ENCODE data around the gene SLC23A2.
"Not testable (repeated sequence)": the region's sequence is repeated elsewhere in the genome, so short reads cannot be mapped to it uniquely, and the experiment has no call there.

SLC23A2 gene

DNA sequence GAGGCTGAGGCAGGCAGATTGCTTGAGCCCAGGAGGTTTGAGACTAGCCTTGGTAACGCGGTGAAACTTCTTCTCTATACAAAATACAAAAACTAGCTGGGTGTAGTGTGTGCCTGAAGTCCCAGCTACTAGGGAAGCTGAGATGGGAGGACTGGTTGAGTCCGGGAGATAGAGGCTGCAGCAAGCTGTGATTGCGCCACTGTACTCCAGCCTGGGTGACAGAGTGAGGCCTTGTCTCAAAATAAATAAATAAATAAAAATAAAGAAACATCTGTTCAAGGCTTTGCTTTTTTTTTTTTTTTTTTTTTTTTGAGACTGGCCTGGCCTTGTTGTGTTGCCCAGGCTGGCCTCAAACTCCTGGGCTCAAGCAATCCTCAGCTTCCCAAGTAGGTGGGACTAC is 23.7 kb upstream of the SLC23A2 start:
- H3K4me3 ChIP-seq (ENCODE audit: low read length), result no peak overlapping the region
- DNase-seq (ENCODE audit: low read depth), result no peak
- TF ChIP-seq, protein P1, sequence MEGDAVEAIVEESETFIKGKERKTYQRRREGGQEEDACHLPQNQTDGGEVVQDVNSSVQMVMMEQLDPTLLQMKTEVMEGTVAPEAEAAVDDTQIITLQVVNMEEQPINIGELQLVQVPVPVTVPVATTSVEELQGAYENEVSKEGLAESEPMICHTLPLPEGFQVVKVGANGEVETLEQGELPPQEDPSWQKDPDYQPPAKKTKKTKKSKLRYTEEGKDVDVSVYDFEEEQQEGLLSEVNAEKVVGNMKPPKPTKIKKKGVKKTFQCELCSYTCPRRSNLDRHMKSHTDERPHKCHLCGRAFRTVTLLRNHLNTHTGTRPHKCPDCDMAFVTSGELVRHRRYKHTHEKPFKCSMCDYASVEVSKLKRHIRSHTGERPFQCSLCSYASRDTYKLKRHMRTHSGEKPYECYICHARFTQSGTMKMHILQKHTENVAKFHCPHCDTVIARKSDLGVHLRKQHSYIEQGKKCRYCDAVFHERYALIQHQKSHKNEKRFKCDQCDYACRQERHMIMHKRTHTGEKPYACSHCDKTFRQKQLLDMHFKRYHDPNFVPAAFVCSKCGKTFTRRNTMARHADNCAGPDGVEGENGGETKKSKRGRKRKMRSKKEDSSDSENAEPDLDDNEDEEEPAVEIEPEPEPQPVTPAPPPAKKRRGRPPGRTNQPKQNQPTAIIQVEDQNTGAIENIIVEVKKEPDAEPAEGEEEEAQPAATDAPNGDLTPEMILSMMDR (conservative IDR thresholded peaks at IDR 0.05; ENCODE audit: low read depth, low read length), result no peak

GRCh38 chr20:5024103-5024502 is 22.8 kb upstream of the SLC23A2 start:
- no peak for DNase-seq (ENCODE audit: low read depth)
- TF ChIP-seq, protein P1 (conservative IDR thresholded peaks at IDR 0.05; ENCODE audit: low read depth, low read length), result no peak
- no peak overlapping the region for H3K4me3 ChIP-seq (ENCODE audit: low read length)

DNA sequence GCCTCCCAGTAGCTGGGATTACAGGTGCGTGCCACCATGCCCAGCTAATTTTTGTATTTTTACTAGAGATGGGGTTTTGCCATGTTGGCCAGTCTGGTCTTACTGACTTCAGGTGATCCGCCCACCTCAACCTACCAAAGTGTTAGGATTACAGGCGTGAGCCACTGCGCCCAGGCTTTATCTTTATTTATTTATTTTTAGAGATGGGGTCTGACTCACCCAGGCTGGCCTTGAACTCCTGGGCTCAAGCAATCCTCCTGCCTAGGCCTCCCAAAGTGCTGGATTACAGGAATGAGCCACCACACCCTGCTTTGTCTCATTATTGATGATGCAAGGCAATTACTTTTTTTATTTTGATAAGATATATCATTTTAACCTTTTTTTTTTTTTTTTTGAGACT is 21.9 kb upstream of the SLC23A2 start:
- DNase-seq (ENCODE audit: low read depth); H3K4me3 ChIP-seq (ENCODE audit: low read length): not testable (repeated sequence)

DNA sequence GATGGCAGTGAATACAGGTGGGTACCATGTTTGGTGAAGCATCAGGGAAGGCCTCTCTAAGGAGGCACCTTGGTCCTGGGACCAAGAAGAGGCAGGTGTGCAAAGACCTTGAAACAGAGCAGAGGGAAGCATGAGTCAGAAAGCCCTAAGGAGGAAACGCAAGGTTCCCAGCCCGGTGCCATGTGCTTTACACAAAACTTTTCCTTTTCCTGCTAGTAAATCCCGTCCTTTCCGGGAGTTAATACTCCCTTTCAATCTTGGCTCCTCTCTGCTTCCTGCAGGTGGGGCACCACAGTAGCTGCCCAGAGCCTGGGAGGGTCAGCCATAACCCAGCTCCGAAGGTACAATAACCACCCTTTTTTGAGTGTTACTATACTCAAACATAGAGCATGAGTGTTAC is 19.4 kb upstream of the SLC23A2 start:
- DNase-seq (ENCODE audit: low read depth), result no peak
- TF ChIP-seq, protein P1 (conservative IDR thresholded peaks at IDR 0.05; ENCODE audit: low read depth, low read length), result no peak
- H3K4me3 ChIP-seq (ENCODE audit: low read length), result no peak overlapping the region

- TF ChIP-seq, protein P1 (conservative IDR thresholded peaks at IDR 0.05; ENCODE audit: low read depth, low read length), result no peak
- DNase-seq (ENCODE audit: low read depth), result no peak
- H3K4me3 ChIP-seq (ENCODE audit: low read length), result no peak overlapping the region
Observed at GRCh38 chr20:5013682-5014447, 12.6 kb upstream of the SLC23A2 start.

DNA sequence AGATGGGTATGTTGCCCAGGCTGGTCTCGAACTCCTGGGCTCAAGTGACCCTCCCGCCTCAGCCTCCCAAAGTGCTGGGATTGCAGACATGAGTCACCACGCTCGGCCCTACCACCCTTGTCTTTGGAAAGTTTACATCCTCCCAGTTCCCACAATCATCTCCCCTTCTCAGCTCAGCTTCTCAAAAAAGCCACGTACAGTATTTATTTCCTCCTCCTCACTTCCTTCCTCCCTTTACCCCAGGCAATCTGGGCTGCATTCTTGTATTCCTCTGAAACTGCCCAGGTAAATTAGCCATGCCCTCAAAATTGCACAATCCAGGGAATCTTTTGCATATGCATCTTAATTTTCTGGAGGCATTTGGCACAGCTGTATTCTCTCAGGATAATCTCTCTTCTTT is 7.4 kb upstream of the SLC23A2 start:
- H3K4me3 ChIP-seq (ENCODE audit: low read length), result no peak overlapping the region
- TF ChIP-seq, protein P1 (conservative IDR thresholded peaks at IDR 0.05; ENCODE audit: low read depth, low read length), result no peak
- DNase-seq (ENCODE audit: low read depth), result no peak

DNA sequence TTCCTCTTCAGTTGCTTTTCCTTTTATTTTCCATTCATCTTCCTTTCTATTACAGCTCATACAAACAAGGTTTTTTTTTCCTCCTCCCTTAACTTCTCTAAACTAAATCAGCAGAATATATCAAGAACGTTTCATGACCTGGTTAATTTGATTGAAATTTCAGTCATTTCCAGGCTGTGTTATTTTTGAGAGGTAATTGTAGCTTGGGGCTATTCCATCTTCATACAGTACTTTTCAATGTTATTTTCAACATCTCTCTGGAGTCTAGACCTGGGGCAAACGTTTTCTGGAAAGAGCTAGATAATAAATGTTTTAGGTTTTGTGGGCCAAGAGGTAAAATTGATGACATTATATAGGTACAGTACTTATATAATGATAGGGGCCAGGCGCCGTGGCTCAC is 4.0 kb upstream of the SLC23A2 start:
- TF ChIP-seq, protein P1 (conservative IDR thresholded peaks at IDR 0.05; ENCODE audit: low read depth, low read length), result no peak
- DNase-seq (ENCODE audit: low read depth), result no peak

GRCh38 chr20:5004825-5005224 is 3.5 kb upstream of the SLC23A2 start:
- not testable (repeated sequence) for DNase-seq (ENCODE audit: low read depth); H3K4me3 ChIP-seq (ENCODE audit: low read length)

More for the DNA sequence above, 4.0 kb upstream of the SLC23A2 start:
- H3K4me3 ChIP-seq (ENCODE audit: low read length), result no peak overlapping the region
